ENCODE data around the gene TTC7B. TPM values are rescaled to one million over a fixed set of nuclear protein-coding genes. Genes with fewer than 3 reads are reported as not detected.

TTC7B gene
- total and polyA plus RNA-seq, 9 donors: 17.6 to 44.7 (median 38.0) TPM

GRCh38 chr14:90572441-90573150 is 243.6 kb downstream of the TTC7B start:
- peaks cover 20% of the 10 kb centered on the region for H3K36me3 ChIP-seq (ENCODE audit: control insufficient read depth, insufficient read depth, low read length)
- WGBS (ENCODE audit: insufficient coverage): 91% methylated on average over 7 of the region's 11 CpGs
- H3K4me1 ChIP-seq (ENCODE audit: control insufficient read depth, insufficient read depth, low read length): peaks cover 41% of the 10 kb centered on the region
- no peak overlapping the region for H3K4me3 ChIP-seq (ENCODE audit: low read length)
- no peaks in the 10 kb centered on the region for H3K27me3 ChIP-seq (ENCODE audit: control insufficient read depth, insufficient read depth, low read length)
- no peaks in the 10 kb centered on the region for H3K9me3 ChIP-seq (replicated peaks; ENCODE audit: control insufficient read depth, low read depth, low read length)
- H3K27ac ChIP-seq (ENCODE audit: low read length): no peak overlapping the region
- no peak for DNase-seq

- Histone ChIP-seq H3K27ac (ENCODE audit: low read length) (no peak overlapping the region), H3K27me3 (ENCODE audit: control insufficient read depth, insufficient read depth, low read length) (no peaks in the 10 kb centered on the region), H3K36me3 (ENCODE audit: control insufficient read depth, insufficient read depth, low read length) (peaks cover 12% of the 10 kb centered on the region), H3K4me3 (ENCODE audit: low read length) (no peak overlapping the region), H3K4me1 (ENCODE audit: control insufficient read depth, insufficient read depth, low read length) (peaks cover 30% of the 10 kb centered on the region), H3K9me3 (replicated peaks; ENCODE audit: control insufficient read depth, low read depth, low read length) (no peaks in the 10 kb centered on the region)
- WGBS (ENCODE audit: insufficient coverage): 85% methylated on average over 11 of the region's 13 CpGs
- DNase-seq: no peak
These were observed 244.9 kb downstream of the TTC7B start for GRCh38 chr14:90571149-90571947.

- H3K4me3 ChIP-seq (ENCODE audit: low read length): no peak overlapping the region
- no peak for DNase-seq
- H3K9me3 ChIP-seq (replicated peaks; ENCODE audit: control insufficient read depth, low read depth, low read length): no peaks in the 10 kb centered on the region
- H3K27ac ChIP-seq (ENCODE audit: low read length): no peak overlapping the region
- peaks cover 12% of the 10 kb centered on the region for H3K36me3 ChIP-seq (ENCODE audit: control insufficient read depth, insufficient read depth, low read length)
- WGBS (ENCODE audit: insufficient coverage): 87% methylated on average over 17 of the region's 17 CpGs
- no peaks in the 10 kb centered on the region for H3K27me3 ChIP-seq (ENCODE audit: control insufficient read depth, insufficient read depth, low read length)
- H3K4me1 ChIP-seq (ENCODE audit: control insufficient read depth, insufficient read depth, low read length): peaks cover 29% of the 10 kb centered on the region
These were observed 245.8 kb downstream of the TTC7B start for GRCh38 chr14:90570461-90570860.

- WGBS (ENCODE audit: insufficient coverage): 81% methylated on average over 7 of the region's 9 CpGs
- Histone ChIP-seq H3K4me3 (ENCODE audit: low read length) (no peak overlapping the region), H3K36me3 (ENCODE audit: control insufficient read depth, insufficient read depth, low read length) (peaks cover 9% of the 10 kb centered on the region), H3K4me1 (ENCODE audit: control insufficient read depth, insufficient read depth, low read length) (peaks cover 23% of the 10 kb centered on the region), H3K27ac (ENCODE audit: low read length) (no peak overlapping the region), H3K27me3 (ENCODE audit: control insufficient read depth, insufficient read depth, low read length) (no peaks in the 10 kb centered on the region), H3K9me3 (replicated peaks; ENCODE audit: control insufficient read depth, low read depth, low read length) (no peaks in the 10 kb centered on the region)
- DNase-seq: no peak
These were observed 246.4 kb downstream of the TTC7B start for GRCh38 chr14:90569606-90570387.

GRCh38 chr14:90569201-90569600 is 247.0 kb downstream of the TTC7B start:
- no peak overlapping the region for H3K27ac ChIP-seq (ENCODE audit: low read length)
- peaks cover 9% of the 10 kb centered on the region for H3K36me3 ChIP-seq (ENCODE audit: control insufficient read depth, insufficient read depth, low read length)
- WGBS (ENCODE audit: insufficient coverage): 53% methylated on average over 2 of the region's 5 CpGs
- H3K4me3 ChIP-seq (ENCODE audit: low read length): no peak overlapping the region
- DNase-seq: no peak
- H3K4me1 ChIP-seq (ENCODE audit: control insufficient read depth, insufficient read depth, low read length): peaks cover 19% of the 10 kb centered on the region
- no peaks in the 10 kb centered on the region for H3K27me3 ChIP-seq (ENCODE audit: control insufficient read depth, insufficient read depth, low read length)
- H3K9me3 ChIP-seq (replicated peaks; ENCODE audit: control insufficient read depth, low read depth, low read length): no peaks in the 10 kb centered on the region

- H3K4me1 ChIP-seq (ENCODE audit: control insufficient read depth, insufficient read depth, low read length): peaks cover 19% of the 10 kb centered on the region
- DNase-seq: no peak
- peak overlapping the region; percentile 9 for H3K27ac ChIP-seq (ENCODE audit: low read length)
- no peaks in the 10 kb centered on the region for H3K9me3 ChIP-seq (replicated peaks; ENCODE audit: control insufficient read depth, low read depth, low read length)
- H3K27me3 ChIP-seq (ENCODE audit: control insufficient read depth, insufficient read depth, low read length): no peaks in the 10 kb centered on the region
- H3K4me3 ChIP-seq (ENCODE audit: low read length): no peak overlapping the region
- peaks cover 9% of the 10 kb centered on the region for H3K36me3 ChIP-seq (ENCODE audit: control insufficient read depth, insufficient read depth, low read length)
- 39% methylated on average over 2 of the region's 3 CpGs for WGBS (ENCODE audit: insufficient coverage)
These were observed 247.8 kb downstream of the TTC7B start for GRCh38 chr14:90568405-90568804.

- Histone ChIP-seq H3K27ac (ENCODE audit: low read length) (no peak overlapping the region), H3K27me3 (ENCODE audit: control insufficient read depth, insufficient read depth, low read length) (no peaks in the 10 kb centered on the region), H3K4me1 (ENCODE audit: control insufficient read depth, insufficient read depth, low read length) (peaks cover 19% of the 10 kb centered on the region), H3K9me3 (replicated peaks; ENCODE audit: control insufficient read depth, low read depth, low read length) (no peaks in the 10 kb centered on the region), H3K36me3 (ENCODE audit: control insufficient read depth, insufficient read depth, low read length) (peaks cover 9% of the 10 kb centered on the region), H3K4me3 (ENCODE audit: low read length) (no peak overlapping the region)
- DNase-seq: no peak
- 55% methylated on average over 5 of the region's 7 CpGs for WGBS (ENCODE audit: insufficient coverage)
These were observed 248.2 kb downstream of the TTC7B start for GRCh38 chr14:90567991-90568390.

- no peak overlapping the region for H3K27ac ChIP-seq (ENCODE audit: low read length)
- peaks cover 19% of the 10 kb centered on the region for H3K4me1 ChIP-seq (ENCODE audit: control insufficient read depth, insufficient read depth, low read length)
- H3K4me3 ChIP-seq (ENCODE audit: low read length): no peak overlapping the region
- H3K27me3 ChIP-seq (ENCODE audit: control insufficient read depth, insufficient read depth, low read length): no peaks in the 10 kb centered on the region
- H3K9me3 ChIP-seq (replicated peaks; ENCODE audit: control insufficient read depth, low read depth, low read length): no peaks in the 10 kb centered on the region
- WGBS (ENCODE audit: insufficient coverage): 89% methylated on average over 9 of the region's 11 CpGs
- H3K36me3 ChIP-seq (ENCODE audit: control insufficient read depth, insufficient read depth, low read length): peaks cover 9% of the 10 kb centered on the region
- no peak for DNase-seq
These were observed 249.0 kb downstream of the TTC7B start for GRCh38 chr14:90567191-90567590.

- peaks cover 19% of the 10 kb centered on the region for H3K4me1 ChIP-seq (ENCODE audit: control insufficient read depth, insufficient read depth, low read length)
- H3K4me3 ChIP-seq (ENCODE audit: low read length): no peak overlapping the region
- no peak for DNase-seq
- H3K9me3 ChIP-seq (replicated peaks; ENCODE audit: control insufficient read depth, low read depth, low read length): no peaks in the 10 kb centered on the region
- WGBS (ENCODE audit: insufficient coverage): 60% methylated on average over 1 of the region's 4 CpGs
- H3K36me3 ChIP-seq (ENCODE audit: control insufficient read depth, insufficient read depth, low read length): peaks cover 6% of the 10 kb centered on the region
- no peak overlapping the region for H3K27ac ChIP-seq (ENCODE audit: low read length)
- no peaks in the 10 kb centered on the region for H3K27me3 ChIP-seq (ENCODE audit: control insufficient read depth, insufficient read depth, low read length)
These were observed 249.7 kb downstream of the TTC7B start for GRCh38 chr14:90566481-90566880.

- no peak for DNase-seq
- Histone ChIP-seq H3K4me3 (ENCODE audit: low read length) (no peak overlapping the region), H3K27ac (ENCODE audit: low read length) (no peak overlapping the region), H3K27me3 (ENCODE audit: control insufficient read depth, insufficient read depth, low read length) (no peaks in the 10 kb centered on the region), H3K9me3 (replicated peaks; ENCODE audit: control insufficient read depth, low read depth, low read length) (no peaks in the 10 kb centered on the region), H3K36me3 (ENCODE audit: control insufficient read depth, insufficient read depth, low read length) (peaks cover 5% of the 10 kb centered on the region), H3K4me1 (ENCODE audit: control insufficient read depth, insufficient read depth, low read length) (peaks cover 18% of the 10 kb centered on the region)
- no CpG with 5 or more reads among the region's 4 CpGs for WGBS (ENCODE audit: insufficient coverage)
These were observed 251.7 kb downstream of the TTC7B start for GRCh38 chr14:90564496-90564895.
